Panc1 (cell line): Measurements from ENCODE around the gene SPATA3. TPM values are rescaled to one million over a fixed set of nuclear protein-coding genes. Genes with fewer than 3 reads are reported as not detected.

Experiments
- ATAC-seq: fragments of 200-7000 bp; cut with Tn5 transposase; 2 replicates; pipeline ENCODE4 v1.9.1; 2020; ENCODE audit warnings: mild to moderate bottlenecking, moderate library complexity
- BruUV-seq: library from RNA; stranded (reverse); fragments of 400-500 nt; replicated peaks from 2 replicates; lab custom pipeline; 2021; lab: Mats Ljungman, UMichigan
- CTCF ChIA-PET: fragments of 300-600 bp; sonication (Branson Sonifier 250); formaldehyde crosslinking; loops from one replicate; lab custom pipeline; 2022; ENCODE audit warnings: antibody characterized with exemption; lab: Charles Lee
- POLR2A ChIA-PET: fragments of 300-600 bp; sonication (Branson Sonifier 250); formaldehyde crosslinking; loops from one replicate; lab custom pipeline; 2022; ENCODE audit warnings: antibody characterized with exemption; lab: Charles Lee
- DNase-seq: peaks from one replicate; pipeline ENCODE4 v3.0.0-alpha.2; 2010; ENCODE audit warnings: low read depth, low spot score
- H3K27ac ChIP-seq: 2 replicates; pipeline ENCODE4 v1.5.1; 2011; ENCODE audit warnings: mild to moderate bottlenecking, low read length, inconsistent platforms
- H3K27me3 ChIP-seq: fragments of 200-500 bp; sonication (Bioruptor generic); 2 replicates; pipeline ENCODE4 v1.6.0; 2014; ENCODE audit warnings: low read length, inconsistent platforms; ENCODE audit not compliant: control insufficient read depth, insufficient read depth
- H3K36me3 ChIP-seq: fragments of 200-500 bp; sonication (Bioruptor generic); 2 replicates; pipeline ENCODE4 v1.5.1; 2014; ENCODE audit warnings: inconsistent platforms, mild to moderate bottlenecking, low read length, moderate library complexity; ENCODE audit not compliant: control insufficient read depth, insufficient read depth
- H3K4me1 ChIP-seq: 2 replicates; pipeline ENCODE4 v1.5.1; 2011; ENCODE audit warnings: inconsistent platforms, mild to moderate bottlenecking, low read length, moderate library complexity; ENCODE audit not compliant: control insufficient read depth, insufficient read depth
- H3K4me3 ChIP-seq, 2 experiments: 2 replicates each; pipeline ENCODE4 v1.5.1; 2011 to 2012; ENCODE audit warnings: low read depth in 2 of 2, low read length in 2 of 2, mild to moderate bottlenecking in 2 of 2, inconsistent platforms in 1 of 2, moderate library complexity in 1 of 2
- H3K9me3 ChIP-seq: fragments of 200-500 bp; sonication (Bioruptor generic); 2 replicates; pipeline ENCODE4 v1.5.1; 2014; ENCODE audit warnings: low read depth, mild to moderate bottlenecking, inconsistent platforms, low read length, moderate library complexity; ENCODE audit not compliant: control insufficient read depth, insufficient read depth
- CTCF ChIP-seq: fragments of 450-650 bp; IDR thresholded peaks from 2 replicates; pipeline ENCODE4 v1.5.1; 2017; ENCODE audit warnings: mild to moderate bottlenecking
- POLR2AphosphoS5 ChIP-seq: IDR thresholded peaks from 2 replicates; pipeline ENCODE4 v1.6.1; 2012; ENCODE audit warnings: mild to moderate bottlenecking, low read depth, low read length, moderate library complexity
- REST ChIP-seq, 2 experiments: IDR thresholded peaks; 2 replicates each; pipeline ENCODE4 v1.6.1; 2011 to 2012; ENCODE audit warnings: low read depth in 2 of 2, control low read depth in 1 of 2, low read length in 1 of 2, mild to moderate bottlenecking in 1 of 2, moderate library complexity in 1 of 2; ENCODE audit not compliant: insufficient read depth in 1 of 2
- SIN3A ChIP-seq: IDR thresholded peaks from 2 replicates; pipeline ENCODE4 v1.6.1; 2012; ENCODE audit warnings: low read depth, mild to moderate bottlenecking, low read length, moderate library complexity, borderline replicate concordance; ENCODE audit not compliant: insufficient read depth
- TCF7L2 ChIP-seq: IDR thresholded peaks from 2 replicates; pipeline ENCODE4 v1.6.1; 2011; ENCODE audit warnings: mild to moderate bottlenecking, low read depth, low read length, inconsistent platforms
- in situ Hi-C: cut with HindIII; loops from 2 replicates; pipeline ENCODE4 v1.10.0; 2016; ENCODE audit warnings: low sequenced_read_pairs, low pct_unique_long_range_greater_than_20kb
- intact Hi-C: fragments of 100-400 bp; cut with micrococcal nuclease; formaldehyde crosslinking; loops from one replicate; pipeline ENCODE4 v1.10.0; 2022; ENCODE audit not compliant: unreplicated experiment
- total RNA-seq: library from RNA; stranded (reverse); gene quantifications from one replicate; pipeline ENCODE4 v1.2.1, GENCODE V29; 2021; ENCODE audit not compliant: unreplicated experiment

Gene SPATA3
- total RNA-seq, 1 experiment from 2014 or later = not detected

DNA sequence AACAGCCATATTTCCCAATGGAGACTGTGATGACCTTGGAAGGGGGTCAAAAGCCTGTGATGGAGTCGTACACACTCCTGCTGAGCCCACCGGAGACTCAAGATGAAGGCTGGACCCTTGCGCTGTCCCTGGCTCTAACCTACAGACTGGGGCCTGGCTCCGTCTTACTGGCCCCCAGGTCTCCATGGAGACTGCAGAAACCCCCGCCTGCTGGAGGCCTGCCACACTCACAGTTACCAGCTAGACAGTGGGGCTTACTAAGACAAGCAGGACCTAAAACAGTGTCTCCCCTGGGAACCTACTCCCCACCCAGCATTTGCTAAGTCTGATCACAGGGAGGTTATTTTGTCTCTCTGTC, 51.0 kb downstream of the SPATA3 start:
- Histone ChIP-seq H3K27me3 (no peaks in the 10 kb centered on the region), H3K4me3 (no peak overlapping the region), H3K4me1 (peaks cover 2% of the 10 kb centered on the region; the same call in 1 of the 2 replicates), H3K36me3 (no peaks in the 10 kb centered on the region), H3K27ac (no peak overlapping the region), H3K9me3 (no peaks in the 10 kb centered on the region)
- no peak for TF ChIP-seq POLR2AphosphoS5
- TF ChIP-seq SIN3A = no peak
- TF ChIP-seq TCF7L2 = no peak
- TF ChIP-seq REST (IDR thresholded peaks at IDR 0.05; ENCODE audit: insufficient read depth in 1 of 2, low read depth in 2 of 2, low read length in 1 of 2) = no peak
- no peak for TF ChIP-seq CTCF
- BruUV-seq = no TSS peak
- ATAC-seq (no peak), DNase-seq (no peak)
- ChIA-PET CTCF (no interaction called here), POLR2A (no interaction called here)
- intact Hi-C loops = no loop called here
- in situ Hi-C loops = no loop called here

DNA sequence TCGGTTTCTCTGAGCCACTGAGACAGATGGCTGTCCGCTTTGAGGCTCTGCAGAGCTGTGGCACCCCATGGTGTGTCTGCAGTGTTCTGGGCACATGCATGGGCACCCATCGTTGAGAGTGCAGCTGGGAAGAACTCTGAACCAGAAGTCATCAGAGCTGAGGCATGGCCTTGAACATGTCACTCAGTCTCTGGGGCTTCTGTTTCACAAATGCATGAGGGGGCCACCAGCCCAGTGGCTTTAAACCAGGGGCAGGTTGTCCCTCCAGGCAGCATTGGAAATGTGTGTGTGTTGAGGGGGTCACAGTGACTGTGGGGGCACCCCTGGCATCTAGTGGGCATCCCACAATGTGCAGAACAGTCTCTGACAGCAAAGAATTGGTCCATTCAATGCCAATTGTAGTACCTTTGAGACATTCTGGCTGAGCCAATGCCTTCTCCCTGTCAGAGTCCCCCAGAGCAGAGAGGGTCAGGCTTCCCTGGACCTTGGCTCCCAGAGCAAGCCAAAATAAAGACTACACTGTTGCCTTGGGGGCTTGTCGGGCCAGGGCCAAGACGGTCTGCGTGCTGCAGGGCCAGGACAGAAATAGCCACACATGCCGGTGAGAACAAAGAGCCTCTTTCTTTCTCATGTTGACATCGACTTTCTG, 51.5 kb downstream of the SPATA3 start:
- intact Hi-C loops = no loop called here
- Histone ChIP-seq H3K27me3 (no peaks in the 10 kb centered on the region), H3K9me3 (no peaks in the 10 kb centered on the region), H3K27ac (no peak overlapping the region), H3K4me1 (peaks cover 4% of the 10 kb centered on the region; the same call in 1 of the 2 replicates), H3K4me3 (no peak overlapping the region), H3K36me3 (no peaks in the 10 kb centered on the region)
- ChIA-PET CTCF (no interaction called here), POLR2A (no interaction called here)
- no TSS peak for BruUV-seq
- in situ Hi-C loops = no loop called here
- TF ChIP-seq CTCF (no peak), SIN3A (no peak)
- DNase-seq (no peak), ATAC-seq (no peak)
